GM12873 (cell line): Measurements from ENCODE around the gene COX6A1.

Experiments used
- CTCF ChIP-seq: IDR thresholded peaks from 2 replicates; pipeline ENCODE4 v1.5.1; 2012; ENCODE audit warnings: low read depth, mild to moderate bottlenecking, moderate library complexity, low read length, control low read depth; ENCODE audit not compliant: insufficient read depth; ENCODE audit errors: missing control alignments

Gene COX6A1

GRCh38 chr12:120469450-120470149 is 31.7 kb downstream of the COX6A1 start, which contains the start of gene SRSF9:
TSS of gene SRSF9 (minus strand) at chr12:120469748. CDS start at chr12:120469609, 139 bp downstream.
- TF ChIP-seq CTCF, result peak; percentile 96

GRCh38 chr12:120470150-120470784 is 32.4 kb downstream of the COX6A1 start:
- TF ChIP-seq CTCF, result no peak

GRCh38 chr12:120472521-120472920 is 34.6 kb downstream of the COX6A1 start:
- TF ChIP-seq CTCF, result no peak

- TF ChIP-seq CTCF, result no peak
These were observed 36.1 kb downstream of the COX6A1 start for GRCh38 chr12:120473807-120474615.

GRCh38 chr12:120474616-120474960 is 36.7 kb downstream of the COX6A1 start:
- TF ChIP-seq CTCF, result no peak

GRCh38 chr12:120475643-120476042 is 37.7 kb downstream of the COX6A1 start:
- no peak for TF ChIP-seq CTCF

- TF ChIP-seq CTCF, result no peak
These were observed 41.5 kb downstream of the COX6A1 start for GRCh38 chr12:120479458-120479857.
